Liver (tissue), 9 donors: Measurements from ENCODE around the gene DSCAML1. TPM values are rescaled to one million over a fixed set of nuclear protein-coding genes. Genes with fewer than 3 reads are reported as not detected.

ENCODE experiments used
- DNase-seq: peaks from one replicate; pipeline ENCODE4 v3.0.0-alpha.2; 2017; ENCODE audit warnings: low spot score
- H3K27ac ChIP-seq, 2 donors: one replicate each; pipeline ENCODE4 v1.7.0; 2013; ENCODE audit warnings: inconsistent platforms in 2 of 2, low read length in 2 of 2, control low read depth in 1 of 2, low read depth in 1 of 2, mild to moderate bottlenecking in 1 of 2
- H3K27me3 ChIP-seq, 4 donors: one replicate each; pipeline versions ENCODE4 v1.6.1 to v1.7.0; 2013; ENCODE audit warnings: low read length in 3 of 4, inconsistent platforms in 1 of 4, mild to moderate bottlenecking in 1 of 4, moderate library complexity in 1 of 4; ENCODE audit not compliant: control insufficient read depth in 4 of 4, insufficient read depth in 4 of 4
- H3K36me3 ChIP-seq, 4 donors: one replicate each; pipeline versions ENCODE4 v1.6.1 to v1.7.0; 2013; ENCODE audit warnings: low read length in 3 of 4, mild to moderate bottlenecking in 3 of 4, low read depth in 1 of 4, moderate library complexity in 1 of 4; ENCODE audit not compliant: control insufficient read depth in 4 of 4, insufficient read depth in 3 of 4
- H3K4me1 ChIP-seq, 4 donors: one replicate each; pipeline versions ENCODE4 v1.6.1 to v1.7.0; 2013; ENCODE audit warnings: low read length in 3 of 4, mild to moderate bottlenecking in 3 of 4, moderate library complexity in 1 of 4; ENCODE audit not compliant: control insufficient read depth in 4 of 4, insufficient read depth in 4 of 4
- H3K4me3 ChIP-seq, 3 donors: one replicate each; pipeline versions ENCODE4 v1.6.1 to v1.7.0; 2013; ENCODE audit warnings: low read length in 3 of 3, control low read depth in 1 of 3, low read depth in 1 of 3, mild to moderate bottlenecking in 1 of 3
- H3K9ac ChIP-seq, 2 donors: one replicate each; pipeline ENCODE4 v1.7.0; 2013; ENCODE audit warnings: low read length in 2 of 2, mild to moderate bottlenecking in 2 of 2, moderate library complexity in 2 of 2, control low read depth in 1 of 2, low read depth in 1 of 2
- H3K9me3 ChIP-seq, 4 donors: one replicate each; pipeline versions ENCODE4 v1.6.1 to v1.7.0; 2013; ENCODE audit warnings: low read length in 3 of 4; ENCODE audit not compliant: control insufficient read depth in 4 of 4
- ATF3 ChIP-seq: IDR thresholded peaks from 2 replicates; pipeline ENCODE4 v1.6.1; 2016; ENCODE audit warnings: antibody characterized with exemption
- CTCF ChIP-seq: fragments of 150-350 bp; IDR thresholded peaks from 2 replicates; pipeline ENCODE4 v1.5.1; 2017; ENCODE audit warnings: improper control_type of control experiment, low read depth, low read length; ENCODE audit not compliant: missing input control
- EGR1 ChIP-seq, 2 donors: IDR thresholded peaks; 2 replicates each; pipeline ENCODE4 v1.6.1; 2016 to 2018; ENCODE audit warnings: antibody characterized with exemption in 2 of 2, low read depth in 2 of 2
- FOXA1 ChIP-seq: IDR thresholded peaks from 2 replicates; pipeline ENCODE4 v1.6.1; 2016; ENCODE audit warnings: antibody characterized with exemption
- FOXA2 ChIP-seq: IDR thresholded peaks from 2 replicates; pipeline ENCODE4 v1.6.1; 2016; ENCODE audit warnings: antibody characterized with exemption
- GABPA ChIP-seq, 2 donors: IDR thresholded peaks in 1 of 2; conservative IDR thresholded peaks in 1 of 2; 2 replicates each; pipeline ENCODE4 v1.6.1; 2016; ENCODE audit warnings: antibody characterized with exemption in 2 of 2, mild to moderate bottlenecking in 1 of 2, moderate library complexity in 1 of 2
- HNF4A ChIP-seq, 2 donors: conservative IDR thresholded peaks; 2 replicates each; pipeline ENCODE4 v1.6.1; 2016; ENCODE audit warnings: antibody characterized with exemption in 2 of 2, mild to moderate bottlenecking in 2 of 2
- HNF4G ChIP-seq: IDR thresholded peaks from 2 replicates; pipeline ENCODE4 v1.6.1; 2016; ENCODE audit warnings: antibody characterized with exemption
- JUND ChIP-seq, 2 donors: IDR thresholded peaks; 2 replicates each; pipeline ENCODE4 v1.6.1; 2016; ENCODE audit warnings: antibody characterized with exemption in 2 of 2
- MAX ChIP-seq: IDR thresholded peaks from 2 replicates; pipeline ENCODE4 v1.6.1; 2016; ENCODE audit warnings: antibody characterized with exemption
- NR2F2 ChIP-seq: IDR thresholded peaks from 2 replicates; pipeline ENCODE4 v1.6.1; 2016; ENCODE audit warnings: antibody characterized with exemption
- RAD21 ChIP-seq, 2 donors: IDR thresholded peaks; 2 replicates each; pipeline ENCODE4 v1.6.1; 2016; ENCODE audit warnings: antibody characterized with exemption in 2 of 2, mild to moderate bottlenecking in 2 of 2
- REST ChIP-seq: IDR thresholded peaks from 2 replicates; pipeline ENCODE4 v1.6.1; 2016; ENCODE audit warnings: antibody characterized with exemption, mild to moderate bottlenecking
- RXRA ChIP-seq, 2 donors: IDR thresholded peaks; 2 replicates each; pipeline ENCODE4 v1.6.1; 2017 to 2018; ENCODE audit warnings: antibody characterized with exemption in 2 of 2, mild to moderate bottlenecking in 1 of 2
- SP1 ChIP-seq: IDR thresholded peaks from 2 replicates; pipeline ENCODE4 v1.6.1; 2018; ENCODE audit warnings: antibody characterized with exemption, mild to moderate bottlenecking
- TAF1 ChIP-seq: conservative IDR thresholded peaks from 2 replicates; pipeline ENCODE4 v1.6.1; 2016; ENCODE audit warnings: antibody characterized with exemption, mild to moderate bottlenecking
- YY1 ChIP-seq: IDR thresholded peaks from 2 replicates; pipeline ENCODE4 v1.6.1; 2016; ENCODE audit warnings: antibody characterized with exemption, mild to moderate bottlenecking
- ZBTB33 ChIP-seq: IDR thresholded peaks from 2 replicates; pipeline ENCODE4 v1.6.1; 2016; ENCODE audit warnings: antibody characterized with exemption
- WGBS: extraction: QIAGEN DNeasy Blood & Tissue Kit; methylation state at CpG from one replicate; pipeline ENCODE4 v1.1.7; 2013; 5-methylcytosine and 5-hydroxymethylcytosine counted together
- polyA plus RNA-seq, 2 donors: library from polyadenylated mRNA; stranded (reverse) in 1 of 2; unstranded in 1 of 2; fragments of 200-250 nt in 1 of 2; fragments of >200 nt in 1 of 2; fragmentation: Nextera tagmentation in 1 of 2; extraction: Ambion mirVana in 1 of 2; gene quantifications; one replicate each; pipeline versions ENCODE4 v1.2.1 to v1.2.3, GENCODE V29; 2013 to 2015
- total RNA-seq, 2 donors: library from RNA; depleted of rRNA; stranded (reverse); fragments of >200 nt; gene quantifications; one replicate each; pipeline ENCODE4 v1.2.3, GENCODE V29; 2014
- donor health status: healthy.
- donor health status: healthy.
- donor health status: healthy.
- donor health status: healthy.
- donor health status: healthy.

Gene DSCAML1
- total and polyA plus RNA-seq, 4 donors = 0.07 to 0.42 (median 0.20) TPM

- no peaks in the 10 kb centered on the region for H3K4me1 ChIP-seq
- TF ChIP-seq RAD21 (IDR thresholded peaks at IDR 0.05) (no peak), FOXA2 (no peak), CTCF (no peak), GABPA (IDR thresholded peaks at IDR 0.05 in 1 of 2, conservative IDR thresholded peaks at IDR 0.05 in 1 of 2) (no peak), FOXA1 (no peak), YY1 (no peak), EGR1 (IDR thresholded peaks at IDR 0.05; ENCODE audit: low read depth in 2 of 2) (no peak), REST (no peak), ATF3 (no peak), TAF1 (no peak), MAX (no peak), RXRA (IDR thresholded peaks at IDR 0.05) (no peak), ZBTB33 (no peak), SP1 (no peak), JUND (IDR thresholded peaks at IDR 0.05) (no peak), HNF4G (no peak), HNF4A (conservative IDR thresholded peaks at IDR 0.05) (no peak), NR2F2 (no peak)
- peaks cover 0 to 17% (median 6%) of the 10 kb centered on the region in 4 donors for H3K36me3 ChIP-seq
- H3K9ac ChIP-seq = no peak overlapping the region
- no peak overlapping the region for H3K27ac ChIP-seq
- H3K9me3 ChIP-seq = no peaks in the 10 kb centered on the region
- no peaks in the 10 kb centered on the region for H3K27me3 ChIP-seq
- H3K4me3 ChIP-seq = no peak overlapping the region
- WGBS = 96% methylated on average over 7 of the region's 7 CpGs
- DNase-seq = no peak
Observed at GRCh38 chr11:117413616-117414015, 383.4 kb downstream of the DSCAML1 start.
